HepG2 (cell line): ENCODE results near the gene ADAD1. TPM values are rescaled to one million over a fixed set of nuclear protein-coding genes. Genes with fewer than 3 reads are reported as not detected.

Source experiments
- ATAC-seq: fragments of 200-7000 bp; cut with Tn5 transposase; 3 replicates; pipeline ENCODE4 v1.9.1; 2020; ENCODE audit warnings: mild to moderate bottlenecking, moderate library complexity
- BruUV-seq: library from RNA; stranded (reverse); fragments of 400-500 nt; replicated peaks from 2 replicates; lab custom pipeline; 2021; lab: Mats Ljungman, UMichigan
- CTCF ChIA-PET: fragments of 300-600 bp; formaldehyde crosslinking; extraction: SDS; loops from one replicate; lab custom pipeline; 2021; ENCODE audit warnings: low total read pairs, inconsistent platforms, low intra/inter-chr PET ratio; lab: Yijun Ruan, JAX
- POLR2A ChIA-PET: fragments of 350-600 bp; sonication (Branson Sonifier 250); formaldehyde crosslinking; loops from one replicate; lab custom pipeline; 2020; ENCODE audit warnings: antibody characterized with exemption, inconsistent platforms; lab: Yijun Ruan, JAX
- DNase-seq: peaks from one replicate; pipeline ENCODE4 v3.0.0-alpha.2; 2015; ENCODE audit warnings: low spot score
- FAIRE-seq: peaks from 3 replicates; lab custom pipeline; 2011; peaks lifted over from hg19 to GRCh38; lab: Jason Lieb, UNC
- H2AFZ ChIP-seq: one replicate; pipeline ENCODE4 v1.6.1; 2011; ENCODE audit warnings: low read length, inconsistent platforms
- H3K27ac ChIP-seq: fragments of 300-600 bp; 3 replicates; pipeline ENCODE4 v1.8.0; 2011; ENCODE audit warnings: mixed run types, mild to moderate bottlenecking, mixed read lengths, low read length, inconsistent platforms; ENCODE audit not compliant: insufficient read depth; ENCODE audit errors: extremely low read length
- H3K27me3 ChIP-seq, 2 experiments: fragments of 200-600 bp in 1 of 2; 2 replicates in 1 of 2; 3 replicates in 1 of 2; pipeline versions ENCODE4 v1.6.0 to v1.8.0; 2011; ENCODE audit warnings: low read length in 2 of 2, mild to moderate bottlenecking in 2 of 2, moderate library complexity in 2 of 2, inconsistent platforms in 1 of 2; ENCODE audit not compliant: insufficient read depth in 2 of 2, control insufficient read depth in 1 of 2
- H3K36me3 ChIP-seq, 2 experiments: fragments of 200-600 bp in 1 of 2; replicated peaks in 1 of 2; 2 replicates in 1 of 2; 3 replicates in 1 of 2; pipeline versions ENCODE4 v1.5.1 to v1.8.0; 2011; ENCODE audit warnings: low read length in 2 of 2, inconsistent platforms in 1 of 2; ENCODE audit not compliant: insufficient read depth in 2 of 2, control insufficient read depth in 1 of 2
- H3K4me1 ChIP-seq: 2 replicates; pipeline ENCODE4 v1.5.1; 2012; ENCODE audit warnings: low read length, inconsistent platforms; ENCODE audit not compliant: insufficient read depth
- H3K4me2 ChIP-seq: 2 replicates; pipeline ENCODE4 v1.6.0; 2011; ENCODE audit warnings: low read depth, low read length, inconsistent platforms
- H3K4me3 ChIP-seq, 3 experiments: fragments of 200-600 bp in 1 of 3; sonication (generic), shearing (Covaris generic) in 1 of 3; replicated peaks in 1 of 3; 2 replicates each; pipeline ENCODE4 v1.5.1; 2011 to 2016; ENCODE audit warnings: low read length in 3 of 3, inconsistent platforms in 2 of 3, low read depth in 2 of 3, mild to moderate bottlenecking in 2 of 3, control low read depth in 1 of 3, mixed read lengths in 1 of 3; ENCODE audit not compliant: insufficient read depth in 1 of 3
- H3K79me2 ChIP-seq: one replicate; pipeline ENCODE4 v1.6.1; 2011; ENCODE audit warnings: low read length, inconsistent platforms; ENCODE audit not compliant: insufficient read depth
- H3K9ac ChIP-seq: 2 replicates; pipeline ENCODE4 v1.6.0; 2011; ENCODE audit warnings: mild to moderate bottlenecking, low read depth, low read length, inconsistent platforms; ENCODE audit not compliant: insufficient read depth
- H3K9me3 ChIP-seq: 2 replicates; pipeline ENCODE4 v1.5.1; 2012; ENCODE audit warnings: mild to moderate bottlenecking, low read length
- H4K20me1 ChIP-seq: 2 replicates; pipeline ENCODE4 v1.6.0; 2011; ENCODE audit warnings: inconsistent platforms, mild to moderate bottlenecking, low read length, moderate library complexity; ENCODE audit not compliant: insufficient read depth
- BHLHE40 ChIP-seq: IDR thresholded peaks from 2 replicates; pipeline ENCODE4 v1.6.1; 2011; ENCODE audit warnings: low read length, improper control_type of control experiment
- YEATS4 ChIP-seq: sonication (generic); formaldehyde crosslinking; IDR thresholded peaks from 2 replicates; pipeline ENCODE4 v1.4.0; 2020; ENCODE audit warnings: missing genetic modification reagents, borderline replicate concordance
- ZMYM4 ChIP-seq: sonication (generic); formaldehyde crosslinking; IDR thresholded peaks from 2 replicates; pipeline ENCODE4 v1.8.1; 2023; ENCODE audit warnings: mild to moderate bottlenecking, missing genetic modification reagents
- WGBS: methylation state at CpG from one replicate; pipeline ENCODE4 v1.1.6; 2017; ENCODE audit warnings: low lambda C conversion rate; 5-methylcytosine and 5-hydroxymethylcytosine counted together
- in situ Hi-C: cut with HindIII; loops from 2 replicates; pipeline ENCODE4 v1.10.0; 2017; ENCODE audit warnings: low pct_unique_long_range_greater_than_20kb; ENCODE audit not compliant: extremely low pct_ligation_motif_present
- intact Hi-C: fragments of 100-400 bp; cut with micrococcal nuclease; formaldehyde crosslinking; loops from one replicate; pipeline ENCODE4 v1.10.0; 2022; ENCODE audit not compliant: unreplicated experiment
- polyA plus RNA-seq, 8 experiments: library from polyadenylated mRNA; depleted of rRNA in 3 of 8; stranded (reverse) in 7 of 8; unstranded in 1 of 8; fragments of >200 nt; fragmentation: Illumina TruSeq in 4 of 8; extraction: Trizol in 4 of 8; gene quantifications; 2 replicates each; pipeline versions ENCODE4 v1.2.1 to v1.2.3, GENCODE V29; 2011 to 2016; ENCODE audit warnings: low read depth in 4 of 8, missing spikeins in 1 of 8, mixed read lengths in 1 of 8; ENCODE audit not compliant: insufficient read depth in 1 of 8
- total RNA-seq, 5 experiments: library from RNA; depleted of rRNA; stranded (reverse); fragments of >200 nt; fragmentation: Illumina TruSeq; extraction: Trizol; gene quantifications; 2 replicates each; pipeline ENCODE4 v1.2.3, GENCODE V29; 2016; ENCODE audit warnings: low read depth in 1 of 5
- TF ChIP-seq, protein P1 (sequence below): sonication (generic); formaldehyde crosslinking; IDR thresholded peaks from 2 replicates; pipeline ENCODE4 v1.4.0; 2020; ENCODE audit warnings: mild to moderate bottlenecking, missing genetic modification reagents
- TF ChIP-seq, protein P2 (sequence below): sonication (generic); formaldehyde crosslinking; IDR thresholded peaks from 2 replicates; pipeline ENCODE4 v1.5.0; 2020; ENCODE audit warnings: missing genetic modification reagents

Gene ADAD1
- total and polyA plus RNA-seq, 2 of the 13 experiments (the other 11 are each of a cell fraction or from before 2014, with no cell fraction given), result not detected

DNA sequence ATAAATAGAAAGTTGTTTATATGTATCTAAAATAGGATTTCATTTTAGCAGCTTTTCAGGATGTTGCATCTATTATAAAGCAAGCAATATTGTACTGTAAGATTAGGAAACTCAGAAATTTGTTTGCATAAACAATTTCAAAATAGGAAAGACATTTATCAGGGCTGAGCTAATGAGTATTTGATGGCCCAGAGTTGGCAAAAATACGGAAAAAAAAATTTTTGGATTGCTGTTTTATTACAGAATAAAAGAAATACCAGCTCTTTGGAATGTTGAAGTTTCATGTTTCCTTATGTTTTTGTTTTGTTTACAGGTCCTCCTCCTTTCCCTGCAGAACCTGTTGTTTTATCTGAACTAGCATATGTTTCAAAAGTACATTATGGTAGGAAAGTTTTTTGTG is 14.5 kb downstream of the ADAD1 start (continued):
- TF ChIP-seq, protein P1, sequence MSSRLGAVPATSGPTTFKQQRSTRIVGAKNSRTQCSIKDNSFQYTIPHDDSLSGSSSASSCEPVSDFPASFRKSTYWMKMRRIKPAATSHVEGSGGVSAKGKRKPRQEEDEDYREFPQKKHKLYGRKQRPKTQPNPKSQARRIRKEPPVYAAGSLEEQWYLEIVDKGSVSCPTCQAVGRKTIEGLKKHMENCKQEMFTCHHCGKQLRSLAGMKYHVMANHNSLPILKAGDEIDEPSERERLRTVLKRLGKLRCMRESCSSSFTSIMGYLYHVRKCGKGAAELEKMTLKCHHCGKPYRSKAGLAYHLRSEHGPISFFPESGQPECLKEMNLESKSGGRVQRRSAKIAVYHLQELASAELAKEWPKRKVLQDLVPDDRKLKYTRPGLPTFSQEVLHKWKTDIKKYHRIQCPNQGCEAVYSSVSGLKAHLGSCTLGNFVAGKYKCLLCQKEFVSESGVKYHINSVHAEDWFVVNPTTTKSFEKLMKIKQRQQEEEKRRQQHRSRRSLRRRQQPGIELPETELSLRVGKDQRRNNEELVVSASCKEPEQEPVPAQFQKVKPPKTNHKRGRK, result no peak
- TF ChIP-seq BHLHE40 (no peak), ZMYM4 (CRISPR knock-in tag) (no peak)

DNA sequence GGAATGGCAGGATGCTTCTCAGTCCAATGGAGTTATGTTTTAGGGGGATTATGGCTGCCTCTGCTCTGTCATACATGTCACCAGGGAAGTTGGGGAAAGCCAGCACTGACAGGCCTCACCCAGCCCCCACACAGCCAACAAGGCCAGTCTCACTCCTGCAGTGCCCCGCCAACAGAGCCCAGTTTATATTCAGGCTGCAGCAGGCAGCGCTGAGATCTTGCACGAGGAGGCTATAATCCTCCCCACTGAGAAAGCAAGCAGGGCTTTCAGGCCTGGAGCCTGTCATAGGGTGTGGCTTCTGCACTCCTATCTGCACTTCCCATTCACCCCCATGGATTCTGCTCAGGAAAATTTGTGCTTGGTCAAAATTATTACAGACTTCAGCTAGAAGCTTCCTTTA is 25.1 kb downstream of the ADAD1 start:
- H3K9me3 ChIP-seq, result no peaks in the 10 kb centered on the region
- WGBS, result 17% methylated on average over 2 of the region's 3 CpGs
- intact Hi-C loops (no loop called here), in situ Hi-C loops (no loop called here)
- no peak overlapping the region for H3K9ac ChIP-seq
- H3K36me3 ChIP-seq, result no peaks in the 10 kb centered on the region
- FAIRE-seq (no peak), DNase-seq (no peak), ATAC-seq (no peak)
- no peaks in the 10 kb centered on the region for H4K20me1 ChIP-seq
- CTCF ChIA-PET, result no interaction called here
- H2AFZ ChIP-seq, result no peak overlapping the region
- H3K27ac ChIP-seq, result no peak overlapping the region
- BruUV-seq, result no TSS peak
- H3K4me2 ChIP-seq, result no peak overlapping the region
- H3K4me3 ChIP-seq, result no peak overlapping the region
- H3K4me1 ChIP-seq, result no peaks in the 10 kb centered on the region
- POLR2A ChIA-PET, result no interaction called here
- no peaks in the 10 kb centered on the region for H3K27me3 ChIP-seq
- no peaks in the 10 kb centered on the region for H3K79me2 ChIP-seq
- TF ChIP-seq YEATS4 (CRISPR knock-in tag), result no peak
- TF ChIP-seq, protein P2, sequence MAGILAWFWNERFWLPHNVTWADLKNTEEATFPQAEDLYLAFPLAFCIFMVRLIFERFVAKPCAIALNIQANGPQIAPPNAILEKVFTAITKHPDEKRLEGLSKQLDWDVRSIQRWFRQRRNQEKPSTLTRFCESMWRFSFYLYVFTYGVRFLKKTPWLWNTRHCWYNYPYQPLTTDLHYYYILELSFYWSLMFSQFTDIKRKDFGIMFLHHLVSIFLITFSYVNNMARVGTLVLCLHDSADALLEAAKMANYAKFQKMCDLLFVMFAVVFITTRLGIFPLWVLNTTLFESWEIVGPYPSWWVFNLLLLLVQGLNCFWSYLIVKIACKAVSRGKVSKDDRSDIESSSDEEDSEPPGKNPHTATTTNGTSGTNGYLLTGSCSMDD (CRISPR knock-in tag), result no peak
